HG02973 (cell line): Measurements from ENCODE around the gene SLC9A1.
"Not testable (repeated sequence)": the region's sequence is repeated elsewhere in the genome, so short reads cannot be mapped to it uniquely, and the experiment has no call there.

ENCODE experiments used
- ATAC-seq: cut with Tn5 transposase; IDR thresholded peaks from one replicate; pipeline ENCODE4 v1.9.1; 2021; ENCODE audit warnings: moderate library complexity; ENCODE audit not compliant: unreplicated experiment

SLC9A1 gene

GRCh38 chr1:27135541-27136235 lies 19.2 kb downstream of the SLC9A1 start:
- no peak for ATAC-seq

GRCh38 chr1:27133991-27134390 lies 20.9 kb downstream of the SLC9A1 start:
- no peak for ATAC-seq

DNA sequence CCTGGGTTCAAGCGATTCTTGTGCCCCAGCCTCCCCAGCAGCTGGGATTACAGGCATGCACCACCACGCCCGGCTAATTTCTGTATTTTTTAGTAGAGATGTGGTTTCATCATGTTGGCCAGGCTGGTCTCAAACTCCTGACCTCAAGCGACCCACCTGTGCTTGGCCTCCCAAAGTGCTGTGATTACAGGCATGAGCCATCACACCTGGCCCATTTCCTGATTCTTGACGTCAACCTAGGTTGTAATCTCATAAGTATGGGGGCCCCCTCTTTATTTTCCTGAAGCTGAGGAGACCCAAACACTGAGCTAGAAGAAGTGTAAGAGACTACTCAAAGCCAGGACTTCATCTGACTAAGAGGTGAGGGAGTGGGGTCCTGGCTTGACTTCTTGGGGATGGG lies 21.8 kb downstream of the SLC9A1 start:
- ATAC-seq, result no peak

DNA sequence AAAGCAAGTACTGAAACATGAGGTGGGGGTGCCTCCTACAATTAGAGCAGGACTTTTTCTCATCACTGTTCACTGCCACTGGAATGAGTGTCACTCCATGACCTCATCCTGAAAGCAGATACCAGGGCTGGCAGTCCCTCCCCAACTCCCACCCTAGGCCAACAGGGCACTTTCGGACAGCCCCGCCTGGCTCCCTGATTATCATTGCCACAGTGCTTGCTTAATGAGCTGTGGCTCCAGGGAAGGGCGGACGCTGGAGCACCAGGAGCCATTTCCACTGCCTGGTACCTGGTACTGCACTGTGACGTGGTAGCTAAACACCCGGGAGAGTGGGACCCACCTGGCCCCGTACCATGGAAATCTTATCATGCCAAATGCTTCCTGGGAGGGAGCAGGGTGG lies 22.3 kb downstream of the SLC9A1 start:
- ATAC-seq, result no peak

GRCh38 chr1:27132147-27132546 lies 22.8 kb downstream of the SLC9A1 start:
- no peak for ATAC-seq

GRCh38 chr1:27130798-27131197 lies 24.1 kb downstream of the SLC9A1 start:
- ATAC-seq, result no peak

DNA sequence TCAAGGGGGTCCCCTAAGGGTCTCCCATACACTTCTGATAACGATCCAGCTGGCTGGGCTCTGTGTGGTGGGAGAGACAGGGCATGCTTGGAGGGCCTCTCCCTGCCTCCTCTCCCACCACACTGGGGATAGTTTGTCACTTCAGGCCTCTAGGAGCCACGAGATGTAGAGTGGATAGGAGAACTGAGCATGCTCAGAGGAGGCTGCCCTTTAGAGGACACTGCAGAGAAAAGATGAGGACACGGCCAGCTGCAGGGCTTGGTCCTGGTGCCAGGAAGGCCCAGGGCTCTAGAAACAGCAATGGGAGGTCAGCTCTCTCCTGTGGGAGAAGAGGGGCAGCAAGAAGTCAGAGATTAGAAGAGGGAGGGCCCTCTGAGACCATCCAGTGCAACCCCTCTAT lies 25.7 kb downstream of the SLC9A1 start:
- ATAC-seq, result no peak

DNA sequence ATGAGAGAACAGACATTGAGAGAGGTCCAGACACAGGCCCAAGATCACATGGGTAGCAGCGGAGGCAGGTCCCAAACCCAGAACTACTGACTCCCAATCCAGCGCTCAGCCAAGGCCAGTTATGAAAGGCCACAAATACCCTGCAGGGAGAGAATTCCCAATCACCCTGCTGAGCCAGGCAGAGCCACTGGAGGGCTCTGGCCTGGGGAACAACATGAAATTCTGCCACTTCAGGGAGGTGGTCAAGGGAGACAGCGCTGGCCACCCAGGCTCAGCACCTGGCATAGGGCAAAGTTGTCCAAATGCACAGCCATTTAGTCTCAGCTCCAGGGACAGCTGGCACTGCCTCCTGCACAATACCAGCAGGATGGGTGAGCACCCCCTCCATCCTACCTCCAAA lies 27.5 kb downstream of the SLC9A1 start:
- no peak for ATAC-seq

- ATAC-seq, result no peak
Observed at GRCh38 chr1:27126391-27126790, 28.5 kb downstream of the SLC9A1 start.

- not testable (repeated sequence) for ATAC-seq
Observed at GRCh38 chr1:27125125-27125524, 29.8 kb downstream of the SLC9A1 start.

DNA sequence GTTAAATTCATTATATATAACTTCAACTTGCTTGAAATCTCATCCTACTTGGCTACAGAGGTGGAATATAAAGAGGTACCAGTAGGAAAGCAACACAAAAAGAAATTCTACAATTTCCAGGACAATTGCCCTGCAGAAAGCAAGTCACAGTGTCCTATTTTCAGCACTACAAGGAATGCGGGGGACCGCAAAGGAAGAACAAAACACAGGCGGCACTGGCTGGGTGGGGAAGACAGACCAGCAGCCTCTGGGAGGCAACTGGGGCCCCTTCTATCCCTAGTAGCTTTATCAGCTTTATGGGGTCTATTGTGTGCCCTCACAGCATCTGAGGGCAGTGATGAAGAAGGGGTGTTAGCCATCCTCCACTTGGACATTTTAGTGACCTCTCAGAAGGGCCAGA lies 30.5 kb downstream of the SLC9A1 start:
- ATAC-seq, result no peak

GRCh38 chr1:27122652-27123051 lies 32.3 kb downstream of the SLC9A1 start:
- ATAC-seq, result no peak

- no peak for ATAC-seq
Observed at GRCh38 chr1:27120854-27121253, 34.1 kb downstream of the SLC9A1 start.

DNA sequence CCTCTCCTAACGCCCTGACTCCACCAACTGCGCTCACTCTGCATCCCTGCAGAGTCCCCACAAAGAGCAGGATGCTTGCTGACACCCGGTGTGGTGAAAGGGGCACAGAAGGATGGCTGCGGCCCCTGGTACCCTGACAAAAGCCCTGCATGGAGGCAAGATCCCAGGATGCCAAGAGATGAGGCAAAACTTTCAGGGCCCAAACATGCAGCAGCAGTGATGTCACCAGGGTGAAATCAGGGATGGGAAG lies 36.6 kb downstream of the SLC9A1 start:
- ATAC-seq, result no peak

GRCh38 chr1:27117733-27118439 lies 37.0 kb downstream of the SLC9A1 start:
- no peak for ATAC-seq

GRCh38 chr1:27116697-27117096 lies 38.2 kb downstream of the SLC9A1 start:
- no peak for ATAC-seq

DNA sequence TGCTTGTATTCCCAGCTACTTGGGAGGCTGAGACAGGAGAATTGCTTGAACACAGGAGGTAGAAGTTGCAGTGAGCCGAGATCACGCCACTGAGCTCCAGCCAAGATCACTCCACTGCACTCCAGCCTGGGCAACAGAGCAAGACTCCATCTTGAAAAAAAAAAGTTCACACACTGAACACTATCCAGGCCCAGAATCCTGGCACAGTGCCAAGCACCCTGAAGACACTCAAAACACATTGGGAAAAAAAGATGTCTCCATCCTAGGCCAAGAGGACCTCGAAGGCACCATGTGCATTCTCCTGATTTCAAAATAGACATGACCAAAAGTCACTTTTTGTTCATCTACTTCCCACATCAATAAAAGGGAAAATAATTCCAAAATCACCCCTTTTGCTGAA lies 38.7 kb downstream of the SLC9A1 start:
- no peak for ATAC-seq

DNA sequence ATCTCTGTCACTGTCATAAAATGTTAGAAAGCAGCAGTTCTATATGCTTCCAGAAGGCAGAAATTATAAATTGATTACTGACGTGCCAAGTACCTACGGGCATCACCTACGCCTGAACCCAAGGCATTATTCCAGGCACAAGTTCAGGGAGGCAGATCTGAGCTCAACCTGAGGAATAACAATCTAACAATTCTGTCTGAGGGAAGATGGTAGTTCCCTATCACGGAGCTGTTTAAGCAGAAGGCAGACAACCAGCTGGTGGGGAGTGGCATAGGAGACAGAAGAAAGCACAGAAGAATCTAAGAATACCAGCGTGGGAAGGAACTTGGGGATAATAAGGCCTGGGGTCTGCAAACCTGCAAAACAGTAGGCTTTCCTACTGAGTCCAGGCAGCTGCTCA lies 40.4 kb downstream of the SLC9A1 start:
- ATAC-seq, result no peak

DNA sequence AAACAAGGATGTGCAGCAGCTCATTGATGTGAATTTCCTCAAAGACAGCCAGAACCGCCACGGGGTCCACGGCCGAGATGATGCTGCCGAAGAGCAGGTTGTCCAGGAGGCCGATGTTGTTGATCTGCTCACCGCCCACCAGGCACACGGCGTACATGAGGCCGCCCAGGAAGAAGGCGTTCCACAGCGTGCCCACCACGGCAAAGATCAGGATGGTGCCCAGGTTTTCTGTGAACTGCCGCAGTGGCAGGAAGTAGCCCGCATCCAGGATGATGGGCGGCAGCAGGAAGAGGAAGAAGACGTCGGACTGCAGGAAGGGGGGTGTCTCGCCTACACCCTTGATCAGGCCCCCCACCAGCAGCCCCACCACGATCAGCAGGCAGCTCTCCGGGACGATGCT lies 41.1 kb downstream of the SLC9A1 start:
- no peak for ATAC-seq

DNA sequence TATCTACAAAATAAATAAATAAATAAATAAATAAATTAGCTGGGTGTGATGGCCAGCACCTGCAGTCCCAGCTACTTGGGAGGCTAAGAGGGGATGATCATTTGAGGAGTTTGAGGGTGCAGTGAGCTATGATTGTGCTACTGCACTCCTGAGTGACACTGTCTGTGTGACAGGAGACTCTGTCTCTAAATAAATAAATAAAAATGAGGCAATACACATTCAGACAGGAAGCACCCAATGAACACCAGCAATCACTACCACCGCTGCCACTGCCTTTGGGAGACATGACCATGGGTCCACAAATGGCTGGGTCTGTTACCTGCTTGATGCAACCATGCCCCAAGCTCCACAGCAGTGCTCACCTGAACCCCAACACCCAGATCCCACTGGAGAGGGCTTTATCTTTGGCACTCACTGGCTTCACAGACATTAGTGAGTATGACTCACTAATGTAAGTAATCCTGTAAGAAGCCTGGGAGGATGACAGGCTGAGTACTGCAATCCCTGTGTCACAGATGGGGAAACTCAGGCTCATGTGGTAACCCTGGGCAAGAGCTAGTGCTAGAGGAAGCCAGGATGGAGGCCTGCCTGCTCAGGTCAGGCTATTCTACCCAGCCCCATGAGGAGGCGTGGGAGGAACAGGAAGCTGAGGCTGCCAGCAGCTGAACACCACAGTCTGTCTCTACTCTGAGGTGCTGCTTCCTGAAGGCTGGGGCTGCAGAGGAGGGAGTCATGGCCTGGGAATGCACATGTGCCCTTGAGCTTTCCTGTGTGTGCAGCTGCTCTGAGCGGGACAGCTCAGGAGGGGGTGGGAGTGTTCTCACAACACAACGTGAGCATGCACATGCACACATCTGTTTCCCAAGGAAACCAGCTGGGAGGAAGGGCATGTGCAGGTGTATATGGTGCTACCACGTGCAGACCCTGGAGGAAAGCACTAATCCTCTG lies 43.0 kb downstream of the SLC9A1 start:
- no peak for ATAC-seq

DNA sequence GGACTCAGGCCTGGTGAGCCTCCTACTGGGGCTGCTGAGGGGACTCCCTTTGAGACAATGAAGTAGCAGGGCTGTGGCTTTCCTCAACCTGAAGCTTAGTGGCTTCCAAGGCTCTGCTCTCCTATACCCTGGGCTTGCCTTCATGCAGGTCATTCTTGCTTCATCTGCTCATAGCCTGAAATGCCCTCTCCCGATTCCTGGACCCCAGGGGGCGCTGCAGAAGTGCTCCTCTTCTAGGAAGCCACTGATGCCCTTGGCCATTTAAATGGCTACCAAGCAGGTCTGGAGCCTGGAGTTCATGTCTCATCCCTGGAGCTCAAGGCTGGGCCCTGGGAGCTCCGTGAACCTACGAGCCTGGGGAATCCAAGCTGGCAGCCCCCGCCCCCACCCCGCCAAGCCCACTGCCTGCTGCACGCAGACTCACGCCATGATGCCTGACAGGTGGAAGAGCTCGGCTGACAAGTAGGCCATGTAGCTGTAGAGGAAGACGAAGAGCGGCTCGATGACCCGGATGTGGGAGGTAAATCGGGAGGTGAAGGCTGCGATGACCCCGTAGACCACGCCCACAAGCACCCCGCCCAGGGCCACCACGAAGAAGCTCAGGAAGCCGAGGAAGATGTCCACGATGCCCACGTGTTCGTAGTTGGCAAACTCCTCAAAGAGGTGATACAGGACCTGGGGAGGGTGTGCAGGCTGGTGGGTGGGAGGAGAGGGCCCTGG lies 45.7 kb downstream of the SLC9A1 start:
- no peak for ATAC-seq
